SK-MEL-5 (cell line): ENCODE data around the gene ALG5. TPM values are rescaled to one million over a fixed set of nuclear protein-coding genes. Genes with fewer than 3 reads are reported as not detected.

Experiments used
- DNase-seq: peaks from one replicate; pipeline ENCODE4 v3.0.0-alpha.2; 2016; ENCODE audit warnings: low read depth, low spot score
- in situ Hi-C: cut with HindIII; loops from 2 replicates; pipeline ENCODE4 v1.10.0; 2016; ENCODE audit warnings: low sequenced_read_pairs, high pct_unique_total_duplicates, low pct_unique_long_range_greater_than_20kb
- total RNA-seq: library from RNA; depleted of rRNA; stranded (reverse); fragments of >200 nt; shearing (Covaris generic); gene quantifications from 2 replicates; pipeline ENCODE4 v1.2.3, GENCODE V29; 2014

Gene ALG5
- total RNA-seq, 1 experiment from 2014 or later, result 68.6 TPM

DNA sequence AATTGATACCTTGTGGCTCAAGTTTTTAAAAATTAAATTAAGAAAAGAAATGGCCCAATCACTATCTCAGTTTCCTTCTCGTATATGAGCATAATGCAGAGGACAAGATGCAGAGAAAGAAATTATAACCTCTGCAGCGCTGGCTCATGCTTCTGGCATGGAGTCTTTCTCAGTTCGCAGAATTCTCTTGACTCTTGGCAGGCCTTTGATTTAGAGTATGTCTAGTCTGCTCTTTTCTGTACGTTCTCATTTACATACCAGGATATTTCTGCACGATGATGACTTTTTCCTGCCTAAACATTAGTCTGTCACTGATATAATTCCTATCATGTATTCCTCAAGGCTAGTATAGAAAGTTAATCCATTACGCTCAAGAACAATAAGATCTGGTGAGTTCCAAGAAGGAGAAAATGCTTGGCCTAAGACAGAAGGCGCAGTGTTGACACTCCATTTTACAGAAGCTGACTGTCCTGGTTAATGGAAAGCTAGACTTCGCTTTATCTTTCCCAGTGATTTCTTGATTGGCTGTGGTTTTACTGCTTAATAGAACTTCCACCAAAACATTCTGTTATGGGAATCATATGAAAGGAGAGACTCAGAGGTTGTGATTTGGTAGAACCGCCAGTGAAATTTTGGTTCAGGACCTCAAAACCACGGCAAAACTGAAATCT is 77.4 kb downstream of the ALG5 start:
- no peak for DNase-seq
- in situ Hi-C loops, result no loop called here

DNA sequence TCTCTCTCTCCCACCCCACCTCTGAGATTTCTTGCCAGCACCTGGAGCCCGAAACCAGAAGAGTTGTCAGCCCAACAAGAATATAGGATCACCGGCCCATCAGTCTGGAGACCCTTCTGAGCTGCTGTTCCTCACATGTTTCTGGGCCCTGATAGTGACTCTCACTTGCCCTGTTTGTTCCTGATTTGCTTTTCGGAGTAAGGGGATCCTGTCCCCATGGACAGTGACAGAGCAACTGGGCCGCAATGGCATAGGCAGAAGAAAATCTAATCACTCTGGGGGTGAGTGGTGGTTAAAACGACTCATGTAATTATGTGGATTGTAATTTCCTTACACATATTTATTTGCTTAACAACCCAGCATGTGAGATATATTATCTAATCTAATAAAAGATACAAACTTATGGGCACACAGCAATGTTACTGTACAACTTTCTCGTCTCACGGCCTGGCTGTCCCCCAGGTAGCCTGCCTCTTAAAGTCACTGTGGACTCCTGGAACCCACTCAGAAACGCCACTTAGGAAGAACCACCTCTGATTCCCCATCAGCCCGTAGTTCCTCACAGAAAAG is 78.4 kb downstream of the ALG5 start:
- in situ Hi-C loops, result no loop called here

DNA sequence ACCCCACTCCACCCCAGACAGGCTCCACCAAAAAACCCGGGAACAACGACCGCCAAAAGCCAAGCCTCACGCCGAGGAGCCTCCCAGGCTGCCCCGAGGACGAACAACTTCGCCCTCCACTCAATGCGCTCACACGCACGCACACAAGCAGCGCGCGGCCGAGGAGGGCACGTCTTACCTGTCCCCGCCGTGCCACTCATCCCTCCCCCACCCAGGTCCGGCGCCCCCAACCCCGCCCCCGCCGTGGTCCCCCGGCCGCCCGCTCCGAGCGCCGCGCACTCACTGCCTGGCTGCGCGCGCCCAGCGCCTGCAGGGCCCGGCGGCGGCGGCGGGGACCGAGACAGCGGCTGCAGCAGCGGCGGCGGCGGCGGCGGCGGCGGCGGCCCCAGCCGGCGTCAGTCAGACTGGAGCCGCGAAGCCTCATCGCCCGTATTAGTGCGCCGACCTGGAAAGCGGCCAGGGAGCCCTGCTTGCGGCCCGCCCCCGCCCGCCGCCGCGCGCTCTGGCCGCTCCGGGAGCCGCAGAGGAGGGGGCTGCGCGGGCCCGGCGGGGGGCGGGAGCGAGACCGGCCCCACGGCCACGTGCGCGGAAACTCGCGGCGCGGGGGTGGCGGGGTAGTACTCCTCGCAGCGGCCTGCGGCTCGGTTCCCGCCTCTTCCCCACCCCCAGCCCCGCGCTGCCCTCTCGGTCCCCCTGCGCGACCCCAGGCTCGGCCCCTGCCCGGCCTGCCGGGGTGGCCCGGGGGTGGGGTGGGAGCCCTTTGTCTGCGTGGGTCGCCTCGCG is 79.1 kb downstream of the ALG5 start, which contains the start of gene SMAD9:
Gene SMAD9, minus strand, starts transcription at position 406 of the 783 bp plus-strand sequence. CDS start 40,549 bp downstream, outside the sequence.
- in situ Hi-C loops, result no loop called here
- peak; percentile 63 for DNase-seq

More for the DNA sequence above, 78.4 kb downstream of the ALG5 start:
- DNase-seq, result peak; percentile 4

DNA sequence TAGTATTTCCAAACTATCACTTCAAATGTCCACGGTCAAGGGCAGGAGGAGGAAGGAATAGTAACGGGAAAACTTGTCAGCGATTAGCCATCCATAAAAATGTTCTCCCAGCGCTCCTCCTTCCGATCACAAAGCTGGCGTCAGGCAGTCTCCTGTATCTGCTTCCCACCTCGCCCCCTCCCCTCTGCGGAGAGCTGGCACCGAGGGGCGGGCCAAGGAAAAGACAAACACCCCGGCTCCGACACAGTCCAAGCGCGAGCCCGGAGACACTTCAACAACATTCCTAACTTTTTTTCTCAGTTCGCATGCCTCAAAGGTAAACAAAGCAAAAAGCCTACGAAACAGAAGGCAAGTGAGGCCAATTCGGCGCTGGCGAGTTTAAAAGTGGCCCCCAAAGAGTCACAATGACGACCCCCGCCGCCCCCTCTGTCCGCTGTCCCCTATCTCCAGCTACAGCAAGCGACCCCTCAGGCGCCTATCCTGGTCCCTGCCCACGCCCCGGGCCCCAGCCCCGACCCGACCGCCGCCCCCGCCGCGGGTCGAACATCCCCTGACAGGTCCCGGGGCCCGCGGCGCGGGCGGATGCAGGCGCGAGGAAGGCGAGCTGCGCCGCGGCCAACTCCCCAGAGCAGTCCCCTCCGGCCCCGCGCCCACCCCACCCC is 79.8 kb downstream of the ALG5 start:
- peak; percentile 20 for DNase-seq
- in situ Hi-C loops, result no loop called here

DNA sequence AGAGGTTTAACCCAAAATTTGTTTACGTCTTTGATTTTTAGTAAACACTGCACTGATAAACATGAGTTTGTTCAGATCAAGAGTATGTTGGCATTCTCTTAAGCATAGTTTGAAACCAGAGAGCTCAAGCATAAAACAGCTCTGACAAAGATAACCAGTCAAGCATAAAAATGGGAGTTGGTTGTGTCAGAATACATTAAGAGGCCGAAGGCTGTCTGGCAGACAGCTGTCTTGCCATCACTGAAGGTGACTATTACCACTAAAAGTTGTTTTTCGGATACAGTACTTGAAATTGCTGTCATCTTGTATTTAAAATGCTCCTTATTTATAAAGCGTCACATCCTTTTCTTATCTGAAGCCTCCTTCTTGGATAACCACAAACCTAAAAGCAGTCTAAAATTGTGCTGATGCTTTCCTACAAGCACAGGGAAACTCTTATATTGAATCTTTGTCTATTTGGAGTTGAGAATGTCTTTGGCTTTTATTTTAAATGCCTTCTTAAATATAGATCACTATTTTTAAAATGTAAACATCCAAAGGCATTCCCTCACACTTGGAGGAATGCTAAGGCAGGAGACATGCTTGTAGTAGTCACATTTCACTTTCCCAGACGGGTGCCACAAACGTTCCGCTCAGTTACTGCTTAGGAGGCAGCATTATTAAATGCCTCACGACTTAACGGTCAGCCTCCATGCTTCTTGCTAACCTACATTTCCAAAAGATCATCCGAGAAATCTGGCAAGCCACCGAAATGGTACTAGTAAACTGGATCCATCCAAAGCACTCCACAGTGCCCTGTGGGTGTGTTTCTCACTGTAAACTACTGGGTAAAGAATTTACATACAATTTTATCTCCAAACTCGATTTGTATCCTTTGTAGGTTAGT is 80.7 kb downstream of the ALG5 start:
- peak; percentile 8 for DNase-seq
- in situ Hi-C loops, result no loop called here

DNA sequence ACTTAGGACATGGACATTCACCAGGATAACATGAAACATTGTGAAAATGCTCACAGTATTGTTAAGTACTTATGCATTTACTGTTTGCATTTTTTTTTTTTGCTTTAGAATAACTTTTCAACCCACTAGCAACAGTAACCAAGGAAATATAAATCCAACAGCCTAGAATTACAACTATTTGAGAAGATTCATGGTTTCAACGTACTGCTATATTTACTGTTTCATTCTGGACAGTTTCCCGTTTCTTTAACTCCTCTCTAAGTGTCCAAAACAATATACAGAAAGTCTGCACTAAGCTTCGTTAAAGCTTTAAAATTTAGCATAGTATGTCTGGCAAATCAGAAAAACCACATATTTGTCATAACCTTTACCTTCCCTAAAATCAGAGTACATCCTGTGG is 81.8 kb downstream of the ALG5 start:
- no peak for DNase-seq
- in situ Hi-C loops, result no loop called here

DNA sequence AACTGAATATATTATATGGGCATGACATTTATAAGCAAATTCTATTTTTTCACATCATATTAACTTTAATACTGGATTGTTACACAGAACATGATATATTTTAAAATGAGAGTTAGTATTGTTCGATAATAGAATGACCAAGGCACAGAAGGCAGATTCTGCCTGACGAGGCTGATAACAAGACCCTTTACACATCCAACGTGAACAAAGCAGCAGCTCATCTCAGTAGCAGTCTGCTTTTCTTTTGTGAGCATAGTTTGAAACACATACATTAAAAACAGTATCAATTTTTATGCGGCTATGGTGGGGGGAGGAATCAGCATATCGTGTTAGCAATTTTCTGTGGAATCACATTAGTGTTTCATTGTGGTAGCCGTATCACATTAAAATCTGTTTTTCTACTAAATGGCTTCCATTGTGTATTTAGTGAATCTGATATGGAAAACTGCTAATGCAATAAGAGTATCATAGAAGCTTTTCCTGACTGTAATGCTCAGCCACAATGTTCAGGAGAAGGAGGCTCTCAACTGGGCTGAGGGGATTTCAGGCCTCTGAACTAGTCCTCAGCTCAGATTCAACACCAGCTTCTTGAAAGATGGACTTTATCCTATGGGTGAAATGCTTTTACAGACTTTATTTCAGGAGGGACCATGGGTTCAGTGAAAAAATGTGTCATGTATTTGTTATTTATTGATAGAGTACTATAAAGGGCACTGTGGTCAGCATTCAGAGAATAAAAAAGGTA is 83.1 kb downstream of the ALG5 start:
- no peak for DNase-seq
- in situ Hi-C loops, result no loop called here

DNA sequence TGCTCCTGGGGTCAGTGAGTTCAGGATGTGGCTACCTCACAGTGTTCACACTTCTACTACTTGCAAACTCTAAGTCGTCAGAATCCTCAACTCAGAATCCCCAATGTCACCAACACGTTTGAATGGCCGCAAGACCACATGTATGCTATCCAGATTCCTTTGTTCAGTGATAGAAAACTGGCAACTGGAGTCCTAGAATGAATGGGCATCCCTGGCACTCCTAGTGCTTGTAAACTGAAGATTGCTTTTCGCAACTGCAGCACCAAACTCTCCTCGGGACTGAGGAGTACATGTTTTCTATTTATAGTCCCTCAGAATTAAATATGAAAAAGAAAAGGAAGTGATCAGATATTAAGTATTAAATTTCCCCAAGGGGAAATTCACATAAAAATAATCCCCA is 84.0 kb downstream of the ALG5 start:
- in situ Hi-C loops, result no loop called here
- no peak for DNase-seq

DNA sequence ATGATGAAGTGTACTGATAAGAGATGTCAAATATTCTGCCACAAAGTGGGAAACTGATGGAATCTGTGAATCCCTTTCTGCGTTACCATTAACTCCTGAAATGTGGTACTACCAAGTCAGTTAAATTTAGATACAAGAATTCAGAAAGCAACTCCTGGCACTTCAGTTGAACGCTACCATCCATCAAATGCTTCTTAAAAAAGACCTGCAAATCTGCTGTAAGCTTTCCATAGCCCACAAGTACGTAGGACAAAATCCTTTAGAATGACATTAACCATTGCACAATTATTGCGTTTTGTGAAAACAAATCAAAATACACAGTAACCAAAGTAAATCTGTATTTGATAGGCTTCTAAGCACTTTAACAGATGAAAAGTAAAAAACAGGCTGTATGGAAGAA is 84.5 kb downstream of the ALG5 start:
- DNase-seq, result no peak

DNA sequence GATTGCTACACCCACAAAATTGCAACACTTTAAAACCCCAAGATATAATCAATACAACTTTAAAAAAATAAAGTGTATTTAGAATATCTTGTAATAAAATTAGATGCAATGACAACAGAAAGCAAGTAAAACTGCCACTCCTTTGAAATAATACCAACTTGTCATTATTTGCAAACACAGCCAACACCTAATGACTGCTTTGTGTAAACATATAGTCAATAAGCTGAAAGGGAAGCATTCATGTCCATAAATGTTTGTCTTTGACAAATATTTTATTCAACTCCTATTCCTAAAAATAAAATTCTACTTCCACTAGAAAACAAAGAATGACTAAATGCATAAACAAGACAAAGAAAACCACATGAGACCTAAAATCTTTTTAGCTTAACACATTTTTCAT is 85.7 kb downstream of the ALG5 start:
- no peak for DNase-seq
- in situ Hi-C loops, result no loop called here

More for the DNA sequence above, 84.5 kb downstream of the ALG5 start:
- in situ Hi-C loops, result no loop called here

DNA sequence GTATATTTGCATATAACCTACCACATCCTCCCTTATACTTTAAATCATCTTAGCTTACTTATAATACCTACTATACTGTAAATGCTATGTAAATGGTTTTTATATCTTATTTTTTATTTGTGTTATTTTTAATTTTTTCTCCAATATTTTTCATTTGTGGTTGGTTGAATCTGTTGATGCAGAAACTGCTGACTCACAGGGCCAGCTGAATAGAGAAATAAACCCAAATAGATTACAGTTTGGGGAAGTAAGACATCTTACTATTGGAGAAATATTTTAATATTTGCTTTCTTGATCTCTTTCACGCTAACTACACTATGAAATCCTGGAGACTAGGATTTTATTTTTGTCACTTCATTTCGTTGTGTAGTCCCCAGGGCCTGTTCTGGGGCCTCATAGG is 86.2 kb downstream of the ALG5 start:
- in situ Hi-C loops, result no loop called here
- DNase-seq, result no peak

DNA sequence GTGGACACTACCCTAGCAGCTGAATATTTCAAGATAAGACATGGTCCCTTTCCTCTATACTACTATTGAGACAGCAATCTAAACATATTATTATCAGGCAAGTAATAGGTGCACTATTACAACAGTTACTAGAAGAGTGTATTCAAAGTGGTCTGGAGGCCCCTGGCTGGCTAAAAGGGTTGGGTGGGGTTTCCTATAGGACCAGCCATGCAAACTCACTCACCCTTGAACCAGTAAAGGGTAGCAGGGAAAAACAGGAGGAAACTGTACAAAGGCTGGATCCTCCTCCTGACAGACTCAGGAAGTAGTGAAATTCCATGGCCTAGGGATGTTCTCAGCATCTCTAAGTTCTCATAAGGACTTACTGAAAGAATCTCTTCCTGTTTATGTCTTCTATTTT is 86.8 kb downstream of the ALG5 start:
- DNase-seq, result no peak
- in situ Hi-C loops, result no loop called here

DNA sequence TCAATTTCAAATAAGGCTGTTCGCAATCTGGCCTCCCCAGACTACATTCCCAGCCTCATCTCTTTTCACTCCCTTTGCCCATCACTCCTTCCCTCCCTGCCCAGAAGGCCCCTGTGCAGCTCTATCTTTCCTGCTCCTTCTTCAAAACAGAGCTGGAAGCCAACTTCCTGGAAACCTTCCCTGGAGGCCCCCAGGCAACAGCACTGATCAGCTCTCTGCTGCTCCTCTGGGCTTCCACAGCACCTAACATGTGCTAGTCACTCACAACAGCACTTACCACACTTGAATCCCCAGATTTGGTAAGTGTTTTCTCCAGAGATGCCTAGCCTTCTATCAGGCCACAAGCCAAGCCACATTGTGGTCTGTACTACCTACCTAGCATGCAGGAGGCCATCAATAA is 88.6 kb downstream of the ALG5 start:
- in situ Hi-C loops, result no loop called here
- peak; percentile 10 for DNase-seq

DNA sequence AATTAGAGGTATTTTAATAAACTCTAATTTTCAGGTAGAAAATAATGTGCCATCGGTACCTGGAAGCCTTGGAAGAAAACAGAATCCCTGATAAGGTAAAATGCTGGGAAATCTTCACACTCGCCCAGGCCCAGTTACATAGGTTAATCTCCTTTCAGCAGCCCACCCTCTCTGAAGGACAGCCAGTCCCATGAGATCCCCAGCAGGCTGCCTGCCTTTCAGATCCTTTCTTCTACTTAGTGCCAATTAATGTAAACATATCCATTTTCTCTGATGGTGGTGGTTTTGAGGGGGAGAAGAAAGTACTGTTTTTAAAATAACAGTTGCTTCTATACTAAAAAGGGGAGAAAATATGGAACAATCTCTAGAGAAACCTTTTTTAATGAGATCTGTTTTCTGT is 91.3 kb downstream of the ALG5 start:
- no peak for DNase-seq
- in situ Hi-C loops, result no loop called here

DNA sequence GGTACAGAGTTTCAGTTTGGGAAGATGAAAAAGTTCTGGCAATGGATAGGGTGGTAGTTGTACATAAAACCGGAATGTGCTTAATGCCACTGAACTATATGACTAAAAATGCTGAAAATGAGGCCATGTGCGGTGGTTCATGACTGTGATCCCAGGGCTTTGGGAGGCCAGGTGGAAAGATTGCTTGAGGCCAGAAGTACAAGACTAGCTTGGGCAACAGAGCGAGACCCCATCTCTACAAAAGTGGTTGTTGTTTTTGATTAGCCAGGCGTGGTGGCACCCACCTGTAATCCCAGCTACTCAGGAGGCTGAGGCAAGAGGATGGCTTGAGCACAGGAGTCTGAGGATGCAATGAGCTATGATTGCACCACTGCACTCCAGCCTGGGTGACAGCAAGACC is 91.9 kb downstream of the ALG5 start:
- DNase-seq, result no peak
- in situ Hi-C loops, result no loop called here

DNA sequence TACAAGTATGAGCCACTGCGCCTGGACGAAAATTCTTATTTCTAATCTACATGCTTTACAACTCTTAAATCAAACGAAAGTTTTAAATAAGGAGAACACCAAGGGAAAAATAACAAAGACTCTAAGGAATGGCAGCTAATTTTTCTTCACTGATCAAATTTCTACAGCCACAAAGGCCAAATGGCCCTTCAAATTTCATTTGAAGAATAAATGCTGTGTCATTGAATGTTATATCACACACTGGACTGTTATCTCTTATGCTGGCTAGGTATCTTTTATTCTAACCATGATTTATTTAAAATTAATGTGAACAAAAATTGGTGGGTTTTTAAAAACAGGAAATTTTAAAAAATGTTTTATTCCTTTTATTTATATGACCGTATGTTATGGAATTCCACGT is 93.2 kb downstream of the ALG5 start:
- in situ Hi-C loops, result no loop called here
- no peak for DNase-seq
